Hepatocyte (in vitro differentiated cells): Measurements from ENCODE around the gene MTF1.

Experiments
- EZH2 ChIP-seq: fragments of 200-600 bp; sonication (generic); IDR thresholded peaks from 2 replicates; pipeline ENCODE4 v1.6.1; 2016; ENCODE audit warnings: antibody characterized with exemption, mild to moderate bottlenecking, borderline replicate concordance
- EZH2phosphoT487 ChIP-seq: fragments of 200-600 bp; sonication (generic); IDR thresholded peaks from one replicate; pipeline ENCODE4 v1.6.1; 2018; ENCODE audit warnings: antibody characterized with exemption, mild to moderate bottlenecking, low read depth, moderate library complexity; ENCODE audit not compliant: unreplicated experiment, severe bottlenecking
- TF ChIP-seq, protein P1 (sequence below): fragments of 200-600 bp; sonication (generic); IDR thresholded peaks from 2 replicates; pipeline ENCODE4 v1.5.1; 2016; ENCODE audit warnings: antibody characterized with exemption, mild to moderate bottlenecking; ENCODE audit not compliant: poor library complexity

GRCh38 chr1:37802439-37802838 lies 57.0 kb downstream of the MTF1 start:
- no peak for TF ChIP-seq EZH2
- no peak for TF ChIP-seq EZH2phosphoT487
- TF ChIP-seq, protein P1, sequence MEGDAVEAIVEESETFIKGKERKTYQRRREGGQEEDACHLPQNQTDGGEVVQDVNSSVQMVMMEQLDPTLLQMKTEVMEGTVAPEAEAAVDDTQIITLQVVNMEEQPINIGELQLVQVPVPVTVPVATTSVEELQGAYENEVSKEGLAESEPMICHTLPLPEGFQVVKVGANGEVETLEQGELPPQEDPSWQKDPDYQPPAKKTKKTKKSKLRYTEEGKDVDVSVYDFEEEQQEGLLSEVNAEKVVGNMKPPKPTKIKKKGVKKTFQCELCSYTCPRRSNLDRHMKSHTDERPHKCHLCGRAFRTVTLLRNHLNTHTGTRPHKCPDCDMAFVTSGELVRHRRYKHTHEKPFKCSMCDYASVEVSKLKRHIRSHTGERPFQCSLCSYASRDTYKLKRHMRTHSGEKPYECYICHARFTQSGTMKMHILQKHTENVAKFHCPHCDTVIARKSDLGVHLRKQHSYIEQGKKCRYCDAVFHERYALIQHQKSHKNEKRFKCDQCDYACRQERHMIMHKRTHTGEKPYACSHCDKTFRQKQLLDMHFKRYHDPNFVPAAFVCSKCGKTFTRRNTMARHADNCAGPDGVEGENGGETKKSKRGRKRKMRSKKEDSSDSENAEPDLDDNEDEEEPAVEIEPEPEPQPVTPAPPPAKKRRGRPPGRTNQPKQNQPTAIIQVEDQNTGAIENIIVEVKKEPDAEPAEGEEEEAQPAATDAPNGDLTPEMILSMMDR: no peak
